Liver (tissue), 9 donors: ENCODE measurements around the gene CACNA1I. TPM values are rescaled to one million over a fixed set of nuclear protein-coding genes. Genes with fewer than 3 reads are reported as not detected.

Source experiments
- DNase-seq: peaks from one replicate; pipeline ENCODE4 v3.0.0-alpha.2; 2017; ENCODE audit warnings: low spot score
- H3K27ac ChIP-seq, 2 donors: one replicate each; pipeline ENCODE4 v1.7.0; 2013; ENCODE audit warnings: inconsistent platforms in 2 of 2, low read length in 2 of 2, control low read depth in 1 of 2, low read depth in 1 of 2, mild to moderate bottlenecking in 1 of 2
- H3K27me3 ChIP-seq, 4 donors: one replicate each; pipeline versions ENCODE4 v1.6.1 to v1.7.0; 2013; ENCODE audit warnings: low read length in 3 of 4, inconsistent platforms in 1 of 4, mild to moderate bottlenecking in 1 of 4, moderate library complexity in 1 of 4; ENCODE audit not compliant: control insufficient read depth in 4 of 4, insufficient read depth in 4 of 4
- H3K36me3 ChIP-seq, 4 donors: one replicate each; pipeline versions ENCODE4 v1.6.1 to v1.7.0; 2013; ENCODE audit warnings: low read length in 3 of 4, mild to moderate bottlenecking in 3 of 4, low read depth in 1 of 4, moderate library complexity in 1 of 4; ENCODE audit not compliant: control insufficient read depth in 4 of 4, insufficient read depth in 3 of 4
- H3K4me1 ChIP-seq, 4 donors: one replicate each; pipeline versions ENCODE4 v1.6.1 to v1.7.0; 2013; ENCODE audit warnings: low read length in 3 of 4, mild to moderate bottlenecking in 3 of 4, moderate library complexity in 1 of 4; ENCODE audit not compliant: control insufficient read depth in 4 of 4, insufficient read depth in 4 of 4
- H3K4me3 ChIP-seq, 3 donors: one replicate each; pipeline versions ENCODE4 v1.6.1 to v1.7.0; 2013; ENCODE audit warnings: low read length in 3 of 3, control low read depth in 1 of 3, low read depth in 1 of 3, mild to moderate bottlenecking in 1 of 3
- H3K9ac ChIP-seq, 2 donors: one replicate each; pipeline ENCODE4 v1.7.0; 2013; ENCODE audit warnings: low read length in 2 of 2, mild to moderate bottlenecking in 2 of 2, moderate library complexity in 2 of 2, control low read depth in 1 of 2, low read depth in 1 of 2
- H3K9me3 ChIP-seq, 4 donors: one replicate each; pipeline versions ENCODE4 v1.6.1 to v1.7.0; 2013; ENCODE audit warnings: low read length in 3 of 4; ENCODE audit not compliant: control insufficient read depth in 4 of 4
- ATF3 ChIP-seq: IDR thresholded peaks from 2 replicates; pipeline ENCODE4 v1.6.1; 2016; ENCODE audit warnings: antibody characterized with exemption
- CTCF ChIP-seq: fragments of 150-350 bp; IDR thresholded peaks from 2 replicates; pipeline ENCODE4 v1.5.1; 2017; ENCODE audit warnings: improper control_type of control experiment, low read depth, low read length; ENCODE audit not compliant: missing input control
- EGR1 ChIP-seq, 2 donors: IDR thresholded peaks; 2 replicates each; pipeline ENCODE4 v1.6.1; 2016 to 2018; ENCODE audit warnings: antibody characterized with exemption in 2 of 2, low read depth in 2 of 2
- FOXA1 ChIP-seq: IDR thresholded peaks from 2 replicates; pipeline ENCODE4 v1.6.1; 2016; ENCODE audit warnings: antibody characterized with exemption
- FOXA2 ChIP-seq: IDR thresholded peaks from 2 replicates; pipeline ENCODE4 v1.6.1; 2016; ENCODE audit warnings: antibody characterized with exemption
- GABPA ChIP-seq, 2 donors: IDR thresholded peaks in 1 of 2; conservative IDR thresholded peaks in 1 of 2; 2 replicates each; pipeline ENCODE4 v1.6.1; 2016; ENCODE audit warnings: antibody characterized with exemption in 2 of 2, mild to moderate bottlenecking in 1 of 2, moderate library complexity in 1 of 2
- HNF4G ChIP-seq: IDR thresholded peaks from 2 replicates; pipeline ENCODE4 v1.6.1; 2016; ENCODE audit warnings: antibody characterized with exemption
- JUND ChIP-seq, 2 donors: IDR thresholded peaks; 2 replicates each; pipeline ENCODE4 v1.6.1; 2016; ENCODE audit warnings: antibody characterized with exemption in 2 of 2
- MAX ChIP-seq: IDR thresholded peaks from 2 replicates; pipeline ENCODE4 v1.6.1; 2016; ENCODE audit warnings: antibody characterized with exemption
- NR2F2 ChIP-seq: IDR thresholded peaks from 2 replicates; pipeline ENCODE4 v1.6.1; 2016; ENCODE audit warnings: antibody characterized with exemption
- RAD21 ChIP-seq, 2 donors: IDR thresholded peaks; 2 replicates each; pipeline ENCODE4 v1.6.1; 2016; ENCODE audit warnings: antibody characterized with exemption in 2 of 2, mild to moderate bottlenecking in 2 of 2
- REST ChIP-seq: IDR thresholded peaks from 2 replicates; pipeline ENCODE4 v1.6.1; 2016; ENCODE audit warnings: antibody characterized with exemption, mild to moderate bottlenecking
- RXRA ChIP-seq, 2 donors: IDR thresholded peaks; 2 replicates each; pipeline ENCODE4 v1.6.1; 2017 to 2018; ENCODE audit warnings: antibody characterized with exemption in 2 of 2, mild to moderate bottlenecking in 1 of 2
- SP1 ChIP-seq: IDR thresholded peaks from 2 replicates; pipeline ENCODE4 v1.6.1; 2018; ENCODE audit warnings: antibody characterized with exemption, mild to moderate bottlenecking
- YY1 ChIP-seq: IDR thresholded peaks from 2 replicates; pipeline ENCODE4 v1.6.1; 2016; ENCODE audit warnings: antibody characterized with exemption, mild to moderate bottlenecking
- ZBTB33 ChIP-seq: IDR thresholded peaks from 2 replicates; pipeline ENCODE4 v1.6.1; 2016; ENCODE audit warnings: antibody characterized with exemption
- WGBS: extraction: QIAGEN DNeasy Blood & Tissue Kit; methylation state at CpG from one replicate; pipeline ENCODE4 v1.1.7; 2013; 5-methylcytosine and 5-hydroxymethylcytosine counted together
- polyA plus RNA-seq, 2 donors: library from polyadenylated mRNA; stranded (reverse) in 1 of 2; unstranded in 1 of 2; fragments of 200-250 nt in 1 of 2; fragments of >200 nt in 1 of 2; fragmentation: Nextera tagmentation in 1 of 2; extraction: Ambion mirVana in 1 of 2; gene quantifications; one replicate each; pipeline versions ENCODE4 v1.2.1 to v1.2.3, GENCODE V29; 2013 to 2015
- total RNA-seq, 2 donors: library from RNA; depleted of rRNA; stranded (reverse); fragments of >200 nt; gene quantifications; one replicate each; pipeline ENCODE4 v1.2.3, GENCODE V29; 2014
- donor health status: healthy.
- donor health status: healthy.
- donor health status: healthy.
- donor health status: healthy.
- donor health status: healthy.

CACNA1I gene
- total and polyA plus RNA-seq, 4 donors, result under 0.01 to 0.14 (median 0.01) TPM; not detected in 1

GRCh38 chr22:39678862-39679490 is 108.4 kb downstream of the CACNA1I start (continued):
- no peak for TF ChIP-seq CTCF
- no peak for TF ChIP-seq FOXA2

GRCh38 chr22:39679652-39680051 is 109.1 kb downstream of the CACNA1I start:
- WGBS, result 92% methylated on average over 17 of the region's 17 CpGs
- Histone ChIP-seq H3K36me3 (no peaks in the 10 kb centered on the region), H3K27ac (no peak overlapping the region), H3K27me3 (no peaks in the 10 kb centered on the region), H3K9me3 (no peaks in the 10 kb centered on the region), H3K4me3 (no peak overlapping the region), H3K4me1 (no peaks in the 10 kb centered on the region), H3K9ac (no peak overlapping the region)
- no peak for TF ChIP-seq REST
- TF ChIP-seq YY1, result no peak
- no peak for TF ChIP-seq GABPA (IDR thresholded peaks at IDR 0.05 in 1 of 2, conservative IDR thresholded peaks at IDR 0.05 in 1 of 2)
- no peak for TF ChIP-seq FOXA2
- TF ChIP-seq FOXA1, result no peak
- TF ChIP-seq MAX, result no peak
- TF ChIP-seq HNF4G, result no peak
- no peak for TF ChIP-seq NR2F2
- no peak for TF ChIP-seq RAD21 (IDR thresholded peaks at IDR 0.05)
- TF ChIP-seq CTCF, result no peak
- no peak for DNase-seq

- 87% methylated on average over 9 of the region's 9 CpGs for WGBS
- no peak overlapping the region for H3K9ac ChIP-seq
- no peak for DNase-seq
- H3K4me3 ChIP-seq, result no peak overlapping the region
- no peaks in the 10 kb centered on the region for H3K4me1 ChIP-seq
- no peaks in the 10 kb centered on the region for H3K36me3 ChIP-seq
- no peaks in the 10 kb centered on the region for H3K9me3 ChIP-seq
- H3K27ac ChIP-seq, result no peak overlapping the region
- H3K27me3 ChIP-seq, result peaks cover 0 to 2% (median 0%) of the 10 kb centered on the region in 4 donors
- TF ChIP-seq NR2F2 (no peak), JUND (IDR thresholded peaks at IDR 0.05) (no peak), HNF4G (no peak), RXRA (IDR thresholded peaks at IDR 0.05) (no peak), EGR1 (IDR thresholded peaks at IDR 0.05; ENCODE audit: low read depth in 2 of 2) (no peak), REST (no peak), ATF3 (no peak), ZBTB33 (no peak), SP1 (no peak)
These were observed 109.9 kb downstream of the CACNA1I start for GRCh38 chr22:39680486-39680885.
